K562 (cell line): ENCODE data around the gene RARA. TPM values are rescaled to one million over a fixed set of nuclear protein-coding genes. Genes with fewer than 3 reads are reported as not detected.

Source experiments
- C11orf30 ChIP-seq: fragments of 450-650 bp; IDR thresholded peaks from 2 replicates; pipeline ENCODE4 v1.6.1; 2016; ENCODE audit warnings: low read depth, mild to moderate bottlenecking
- CBFA2T3 ChIP-seq: fragments of 450-650 bp; IDR thresholded peaks from 2 replicates; pipeline ENCODE4 v1.6.1; 2017
- CREM ChIP-seq: IDR thresholded peaks from 2 replicates; pipeline ENCODE4 v1.6.1; 2014; ENCODE audit warnings: antibody characterized with exemption, low read depth
- E2F5 ChIP-seq: sonication (generic); formaldehyde crosslinking; IDR thresholded peaks from 2 replicates; pipeline ENCODE4 v1.8.0; 2022; ENCODE audit warnings: mild to moderate bottlenecking, missing genetic modification reagents
- EP300 ChIP-seq: IDR thresholded peaks from 2 replicates; pipeline ENCODE4 v1.6.1; 2012; ENCODE audit warnings: low read length, improper control_type of control experiment
- IRF9 ChIP-seq: fragments of 450-650 bp; IDR thresholded peaks from 2 replicates; pipeline ENCODE4 v1.6.1; 2016; ENCODE audit warnings: missing biosample characterization, missing genetic modification characterization
- KDM1A ChIP-seq, 2 experiments: fragments of 450-650 bp; IDR thresholded peaks; 2 replicates each; pipeline ENCODE4 v1.6.1; 2016; ENCODE audit warnings: mild to moderate bottlenecking in 2 of 2
- MTA2 ChIP-seq: fragments of 450-650 bp; IDR thresholded peaks from 2 replicates; pipeline ENCODE4 v1.6.1; 2016; ENCODE audit warnings: low read depth
- POLR3G ChIP-seq: IDR thresholded peaks from 2 replicates; pipeline ENCODE4 v1.6.1; 2011; ENCODE audit not compliant: insufficient read length, insufficient replicate concordance; ENCODE audit errors: extremely low read depth
- SAFB2 ChIP-seq: fragments of 200-400 bp; formaldehyde crosslinking; IDR thresholded peaks from 2 replicates; pipeline ENCODE4 v1.6.1; 2018; ENCODE audit warnings: borderline replicate concordance, low read length, low read depth, moderate library complexity; ENCODE audit not compliant: severe bottlenecking
- SLC30A9 ChIP-seq: fragments of 250-450 bp; sonication (Bioruptor Pico); IDR thresholded peaks from 2 replicates; pipeline ENCODE4 v1.8.0; 2022; ENCODE audit warnings: mild to moderate bottlenecking, moderate library complexity
- UBTF ChIP-seq, 2 experiments: IDR thresholded peaks; 2 replicates each; pipeline ENCODE4 v1.6.1; 2012; ENCODE audit warnings: improper control_type of control experiment in 2 of 2, low read depth in 2 of 2, low read length in 2 of 2, borderline replicate concordance in 1 of 2
- VEZF1 ChIP-seq: fragments of 200-800 bp; sonication (Bioruptor generic); IDR thresholded peaks from 2 replicates; pipeline ENCODE4 v1.6.1; 2017; ENCODE audit warnings: missing genetic modification characterization, missing compliant biosample characterization
- ZNF146 ChIP-seq: IDR thresholded peaks from one replicate; pipeline ENCODE4 v1.6.1; 2018; ENCODE audit warnings: missing compliant biosample characterization; ENCODE audit not compliant: unreplicated experiment
- ZNF197 ChIP-seq: fragments of 200-800 bp; sonication (Bioruptor generic); IDR thresholded peaks from 2 replicates; pipeline ENCODE4 v1.6.1; 2016; ENCODE audit warnings: low read depth, missing genetic modification characterization, missing compliant biosample characterization
- ZNF280B ChIP-seq: fragments of 250-450 bp; sonication (Bioruptor Pico); IDR thresholded peaks from 2 replicates; pipeline ENCODE4 v1.5.1; 2021; ENCODE audit warnings: mild to moderate bottlenecking
- ZNF3 ChIP-seq: fragments of 250-450 bp; sonication (Bioruptor Pico); IDR thresholded peaks from 2 replicates; pipeline ENCODE4 v1.5.0; 2021; ENCODE audit warnings: mild to moderate bottlenecking, moderate library complexity
- ZNF583 ChIP-seq: fragments of 250-450 bp; sonication (Bioruptor Pico); IDR thresholded peaks from 2 replicates; pipeline ENCODE4 v1.4.0; 2020
- ZNF766 ChIP-seq: fragments of 200-800 bp; sonication (Bioruptor generic); conservative IDR thresholded peaks from 2 replicates; pipeline ENCODE4 v1.6.1; 2016; ENCODE audit warnings: missing genetic modification characterization, missing compliant biosample characterization
- ZSCAN32 ChIP-seq: fragments of 450-650 bp; formaldehyde crosslinking; IDR thresholded peaks from 2 replicates; pipeline ENCODE4 v1.4.0; 2020; ENCODE audit warnings: mild to moderate bottlenecking, moderate library complexity
- polyA plus RNA-seq, 8 experiments: library from polyadenylated mRNA; depleted of rRNA in 4 of 8; stranded (reverse) in 5 of 8; unstranded in 3 of 8; fragments of >200 nt; fragmentation: Nextera tagmentation in 2 of 8; fragmentation: Illumina TruSeq in 1 of 8; extraction: Ambion mirVana in 2 of 8; extraction: Trizol in 1 of 8; gene quantifications; 2 replicates each; pipeline versions ENCODE4 v1.2.1 to v1.2.3, GENCODE V29; 2011 to 2014; ENCODE audit warnings: inconsistent platforms in 1 of 8, missing spikeins in 1 of 8
- total RNA-seq, 7 experiments: library from RNA; depleted of rRNA in 6 of 7; stranded (reverse); fragments of >200 nt in 6 of 7; fragmentation: Illumina TruSeq in 2 of 7; extraction: Trizol in 2 of 7; gene quantifications; 2 replicates each; pipeline versions ENCODE4 v1.2.1 to v1.2.3, GENCODE V29; 2011 to 2021; ENCODE audit warnings: low replicate concordance in 1 of 7

Gene RARA
- total and polyA plus RNA-seq, 9 of the 15 experiments (the other 6 are each of a cell fraction or from before 2014, with no cell fraction given), result 0.10 to 28.0 (median 7.9) TPM

- TF ChIP-seq ZNF280B (CRISPR knock-in tag), result no peak
- TF ChIP-seq IRF9 (tag), result no peak
- no peak for TF ChIP-seq ZNF583
- TF ChIP-seq SAFB2, result no peak
- TF ChIP-seq CBFA2T3, result no peak
- no peak for TF ChIP-seq SLC30A9 (CRISPR knock-in tag)
- TF ChIP-seq UBTF (IDR thresholded peaks at IDR 0.05; ENCODE audit: borderline replicate concordance in 1 of 2, low read depth in 2 of 2, low read length in 2 of 2), result no peak
- TF ChIP-seq MTA2, result no peak
- TF ChIP-seq ZSCAN32 (CRISPR knock-in tag), result no peak
- TF ChIP-seq ZNF146 (CRISPR knock-in tag), result no peak
- TF ChIP-seq E2F5, result no peak
- TF ChIP-seq ZNF3, result no peak
- 0 out of 2 replicates have a peak, but pooled peaks have one; percentile 17 for TF ChIP-seq EP300
- TF ChIP-seq KDM1A (IDR thresholded peaks at IDR 0.05), result no peak
- peak; percentile 32; the same call in 1 of the 2 replicates for TF ChIP-seq CREM
- TF ChIP-seq ZNF766, result 0 out of 2 replicates have a peak, but pooled peaks have one; percentile 19
- TF ChIP-seq C11orf30, result peak; percentile 99
- no peak for TF ChIP-seq ZNF197 (CRISPR knock-in tag)
- TF ChIP-seq POLR3G, result no peak
- TF ChIP-seq VEZF1 (CRISPR knock-in tag), result peak; percentile 79
Observed at GRCh38 chr17:40307001-40307730, 1.8 kb upstream of the RARA start (continued).
